NCI-H2227 (cell line): ENCODE data around the gene PATJ.
"Not testable (repeated sequence)": the region's sequence is repeated elsewhere in the genome, so short reads cannot be mapped to it uniquely, and the experiment has no call there.

Experiments used
- DNase-seq: peaks from one replicate; lab custom pipeline; 2025; ENCODE audit not compliant: unreplicated experiment; lab: John Stamatoyannopoulos, UW

The PATJ gene

GRCh38 chr1:61887076-61887867, 145.0 kb downstream of the PATJ start:
- DNase-seq: peak; percentile 6

- DNase-seq: no peak
These were observed 145.8 kb downstream of the PATJ start for GRCh38 chr1:61887931-61888564.

GRCh38 chr1:61888808-61889207, 146.5 kb downstream of the PATJ start:
- DNase-seq: peak; percentile 70

GRCh38 chr1:61890435-61890834, 148.2 kb downstream of the PATJ start:
- DNase-seq: not testable (repeated sequence)

- no peak for DNase-seq
These were observed 150.7 kb downstream of the PATJ start for GRCh38 chr1:61892977-61893376.

- DNase-seq: not testable (repeated sequence)
These were observed 152.0 kb downstream of the PATJ start for GRCh38 chr1:61894296-61894695.

- no peak for DNase-seq
These were observed 152.9 kb downstream of the PATJ start for GRCh38 chr1:61895175-61895574.

- DNase-seq: no peak
These were observed 156.4 kb downstream of the PATJ start for GRCh38 chr1:61898658-61899057.

- no peak for DNase-seq
These were observed 162.1 kb downstream of the PATJ start for GRCh38 chr1:61904354-61904753.

GRCh38 chr1:61907102-61907501, 164.8 kb downstream of the PATJ start:
- no peak for DNase-seq

- DNase-seq: no peak
These were observed 167.8 kb downstream of the PATJ start for GRCh38 chr1:61910035-61910434.

- peak; percentile 5 for DNase-seq
These were observed 172.7 kb downstream of the PATJ start for GRCh38 chr1:61914823-61915482.

GRCh38 chr1:61921435-61921834, 179.2 kb downstream of the PATJ start:
- no peak for DNase-seq

GRCh38 chr1:61922950-61923480, 180.7 kb downstream of the PATJ start:
- DNase-seq: no peak

- no peak for DNase-seq
These were observed 183.5 kb downstream of the PATJ start for GRCh38 chr1:61925591-61926298.

- DNase-seq: no peak
These were observed 184.3 kb downstream of the PATJ start for GRCh38 chr1:61926597-61926996.

GRCh38 chr1:61930116-61930645, 187.9 kb downstream of the PATJ start:
- DNase-seq: no peak

- DNase-seq: no peak
These were observed 189.5 kb downstream of the PATJ start for GRCh38 chr1:61931587-61932279.

GRCh38 chr1:61935516-61935915, 193.2 kb downstream of the PATJ start:
- DNase-seq: no peak

GRCh38 chr1:61936839-61937238, 194.6 kb downstream of the PATJ start:
- no peak for DNase-seq
